ENCODE measurements around the gene ZNF506.
"Not testable (repeated sequence)": the region's sequence is repeated elsewhere in the genome, so short reads cannot be mapped to it uniquely, and the experiment has no call there.

The ZNF506 gene

GRCh38 chr19:19743921-19744320 lies 77.6 kb downstream of the ZNF506 start:
- DNase-seq: not testable (repeated sequence)

- DNase-seq: no peak
Measured at GRCh38 chr19:19743176-19743575, 78.4 kb downstream of the ZNF506 start.

- no peak for DNase-seq
Measured at GRCh38 chr19:19742773-19743172, 78.8 kb downstream of the ZNF506 start.

Measured in activated effector memory CD4-positive, alpha-beta T cell treated with anti-CD3 and anti-CD28 coated beads, Interleukin-2, amount 50 U/mL, for 16 hours (primary cell).